AG04449 (cell line): Measurements from ENCODE around the gene ZBTB43.

Experiments used
- CTCF ChIA-PET: fragments of 350-600 bp; formaldehyde crosslinking; extraction: SDS; loops from one replicate; lab custom pipeline; 2021; ENCODE audit warnings: antibody characterized with exemption; lab: Yijun Ruan, JAX
- POLR2A ChIA-PET: fragments of 400-600, 350-600 bp; formaldehyde crosslinking; extraction: SDS; loops from one replicate; lab custom pipeline; 2020; ENCODE audit warnings: antibody characterized with exemption, inconsistent platforms; lab: Yijun Ruan, JAX
- DNase-seq: peaks from one replicate; pipeline ENCODE4 v3.0.0-alpha.2; 2010; ENCODE audit warnings: low read depth, low spot score
- H3K4me3 ChIP-seq: 2 replicates; pipeline ENCODE4 v1.5.1; 2011; ENCODE audit warnings: low read depth, mild to moderate bottlenecking, control low read depth, low read length
- TF ChIP-seq, protein P1 (sequence below): IDR thresholded peaks from one replicate; pipeline ENCODE4 v1.5.1; 2011; ENCODE audit warnings: mild to moderate bottlenecking, moderate library complexity, low read length, control low read depth, inconsistent platforms; ENCODE audit not compliant: insufficient read depth; ENCODE audit errors: missing control alignments

Gene ZBTB43

DNA sequence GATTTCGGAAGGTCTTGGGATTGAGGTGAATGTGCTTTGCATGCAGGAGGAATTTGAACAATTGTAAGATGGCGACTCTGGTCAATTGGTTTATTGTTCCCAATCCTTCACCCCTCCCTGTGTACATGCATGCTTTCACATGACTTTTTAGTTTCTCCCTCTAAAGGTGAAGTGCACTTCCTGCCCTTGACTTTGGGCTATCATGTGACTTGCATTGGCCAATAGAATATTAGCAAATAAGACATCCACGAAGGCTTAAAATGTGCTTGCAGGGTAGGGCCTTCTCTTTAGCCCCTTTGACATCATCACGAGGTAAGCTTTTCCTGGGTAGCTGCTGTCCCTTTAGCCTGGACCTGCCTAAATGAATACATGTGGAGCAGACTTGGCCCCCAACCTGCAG lies 8.1 kb upstream of the ZBTB43 start:
- H3K4me3 ChIP-seq, result no peak overlapping the region
- no peak for DNase-seq
- CTCF ChIA-PET, result interaction anchor here (1.0 kb wide), 1 partner anchor 15 kb away, joined by 5 read pairs; no protein-coding TSS in a partner anchor
- TF ChIP-seq, protein P1, sequence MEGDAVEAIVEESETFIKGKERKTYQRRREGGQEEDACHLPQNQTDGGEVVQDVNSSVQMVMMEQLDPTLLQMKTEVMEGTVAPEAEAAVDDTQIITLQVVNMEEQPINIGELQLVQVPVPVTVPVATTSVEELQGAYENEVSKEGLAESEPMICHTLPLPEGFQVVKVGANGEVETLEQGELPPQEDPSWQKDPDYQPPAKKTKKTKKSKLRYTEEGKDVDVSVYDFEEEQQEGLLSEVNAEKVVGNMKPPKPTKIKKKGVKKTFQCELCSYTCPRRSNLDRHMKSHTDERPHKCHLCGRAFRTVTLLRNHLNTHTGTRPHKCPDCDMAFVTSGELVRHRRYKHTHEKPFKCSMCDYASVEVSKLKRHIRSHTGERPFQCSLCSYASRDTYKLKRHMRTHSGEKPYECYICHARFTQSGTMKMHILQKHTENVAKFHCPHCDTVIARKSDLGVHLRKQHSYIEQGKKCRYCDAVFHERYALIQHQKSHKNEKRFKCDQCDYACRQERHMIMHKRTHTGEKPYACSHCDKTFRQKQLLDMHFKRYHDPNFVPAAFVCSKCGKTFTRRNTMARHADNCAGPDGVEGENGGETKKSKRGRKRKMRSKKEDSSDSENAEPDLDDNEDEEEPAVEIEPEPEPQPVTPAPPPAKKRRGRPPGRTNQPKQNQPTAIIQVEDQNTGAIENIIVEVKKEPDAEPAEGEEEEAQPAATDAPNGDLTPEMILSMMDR, result no peak
- POLR2A ChIA-PET, result no interaction called here

DNA sequence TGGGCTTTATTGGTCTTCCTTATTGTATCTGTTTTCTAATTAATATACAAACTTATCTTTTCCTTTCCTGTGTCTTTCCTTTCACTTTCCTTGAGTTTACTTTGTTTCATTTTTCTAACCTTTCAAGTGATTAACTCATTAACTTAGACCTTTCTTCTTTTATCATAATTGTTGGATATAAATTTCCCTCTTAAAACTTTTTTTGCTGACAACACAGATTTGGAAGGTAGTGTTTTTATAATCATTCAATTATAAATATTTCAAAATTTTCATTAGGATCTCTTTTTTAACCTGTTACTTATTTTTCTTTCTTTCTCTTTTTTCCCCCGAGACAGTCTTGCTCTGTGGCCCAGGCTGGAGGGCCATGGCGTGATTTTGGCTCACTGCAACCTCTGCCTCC lies 6.9 kb upstream of the ZBTB43 start:
- CTCF ChIA-PET, result interaction anchor here (2.3 kb wide), 1 partner anchor 16 kb away, joined by 8 read pairs; no protein-coding TSS in a partner anchor
- DNase-seq, result no peak
- POLR2A ChIA-PET, result no interaction called here

DNA sequence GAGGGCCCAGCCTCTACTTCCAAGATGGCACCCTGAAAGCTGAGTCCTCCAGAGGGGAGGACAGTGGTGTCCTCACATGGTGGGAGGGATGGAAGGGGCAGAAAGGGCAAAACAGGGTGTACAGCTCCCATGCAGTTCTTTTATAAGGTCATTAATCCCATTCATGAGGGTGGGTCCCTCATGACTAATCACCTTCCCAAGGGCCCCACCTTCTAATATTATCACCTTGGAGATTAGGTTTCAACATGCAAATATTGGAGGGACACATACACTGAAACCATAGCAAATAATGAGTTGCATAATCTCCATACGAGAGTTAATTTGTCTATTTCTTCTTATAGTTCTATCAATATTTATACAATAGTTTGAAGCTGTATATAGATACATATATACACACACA lies 5.8 kb upstream of the ZBTB43 start:
- ChIA-PET CTCF (interaction anchor here (0.8 to 2.3 kb wide), 3 partner anchors 18 to 322 kb away, joined by 3 to 8 read pairs (median 3); no protein-coding TSS in a partner anchor), POLR2A (no interaction called here)
- DNase-seq, result no peak
- TF ChIP-seq, protein P1, result no peak
- H3K4me3 ChIP-seq, result no peak overlapping the region

More for the DNA sequence above, 6.9 kb upstream of the ZBTB43 start:
- TF ChIP-seq, protein P1, result no peak
- no peak overlapping the region for H3K4me3 ChIP-seq

DNA sequence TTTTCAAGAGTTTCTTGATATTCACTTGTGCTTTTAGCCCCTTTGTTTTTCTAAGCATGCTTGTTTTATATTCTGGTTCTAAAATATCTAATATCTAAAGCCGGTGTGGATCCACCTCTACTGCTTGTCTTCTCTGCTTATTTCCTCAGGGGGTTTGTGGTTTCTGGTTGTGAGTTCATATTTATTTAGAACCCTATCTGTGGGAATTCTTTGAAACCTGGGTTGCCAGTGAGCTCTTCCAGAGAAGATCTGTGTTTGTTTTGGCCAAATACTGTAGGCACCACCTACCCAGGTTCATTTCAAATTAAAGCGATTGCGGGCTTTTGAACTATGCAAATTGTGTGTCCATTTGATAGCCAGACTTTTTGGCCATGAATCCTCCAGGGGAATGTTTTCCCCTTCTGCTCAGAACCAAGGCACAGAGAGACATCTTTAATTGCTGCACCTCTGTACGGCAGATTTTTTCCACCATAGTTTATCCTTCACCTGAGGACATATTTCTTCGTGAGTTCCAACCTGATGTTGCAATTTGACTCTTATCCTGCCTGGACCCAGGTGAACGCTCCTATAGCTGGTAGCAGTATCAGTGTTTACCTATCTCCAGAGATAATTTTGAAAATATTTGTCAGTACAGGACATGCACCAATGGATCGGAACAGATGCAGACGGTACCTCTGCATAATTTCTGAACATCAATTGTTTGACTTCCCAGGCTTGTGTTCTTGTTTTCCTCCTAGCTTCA lies 2.4 kb upstream of the ZBTB43 start:
- POLR2A ChIA-PET, result interaction anchor here (0.6 kb wide), 1 partner anchor 35 kb away, joined by 3 read pairs; no protein-coding TSS in a partner anchor
- no peak for DNase-seq
- H3K4me3 ChIP-seq, result no peak overlapping the region
- TF ChIP-seq, protein P1, result no peak
- CTCF ChIA-PET, result interaction anchor here (1.7 kb wide), 1 partner anchor 21 kb away, joined by 4 read pairs; no protein-coding TSS in a partner anchor

DNA sequence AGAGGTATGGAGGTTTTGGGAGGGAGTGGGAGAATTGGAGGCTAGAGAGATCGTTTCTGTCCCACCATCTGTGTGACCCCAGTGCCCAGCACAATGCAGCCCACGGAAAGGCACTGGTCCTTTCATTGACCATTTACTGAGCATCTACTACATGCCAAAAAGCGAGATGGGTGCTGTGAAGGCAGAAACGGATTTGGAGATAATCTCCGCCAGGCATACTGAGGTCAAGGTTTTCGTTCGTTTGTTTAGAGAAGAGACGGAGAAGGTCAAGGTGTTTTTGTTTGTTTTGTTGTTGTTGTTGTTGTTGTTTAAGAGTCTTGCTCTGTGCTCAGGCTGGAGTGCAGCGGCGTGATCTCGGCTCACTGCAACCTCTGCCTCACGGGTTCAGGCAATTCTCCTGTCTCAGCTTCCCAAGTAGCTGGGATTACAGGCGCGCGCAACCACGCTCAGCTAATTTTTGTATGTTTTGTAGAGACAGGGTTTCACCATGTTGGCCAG lies 593 bp upstream of the ZBTB43 start:
- H3K4me3 ChIP-seq, result peak overlapping the region; percentile 83
- TF ChIP-seq, protein P1, result no peak
- POLR2A ChIA-PET, result interaction anchor here (1.0 to 1.3 kb wide), 5 partner anchors 11 to 57 kb away, joined by 3 to 5 read pairs (median 4); partner anchors contain the start of gene ZBTB34
- CTCF ChIA-PET, result interaction anchor here (1.4 to 1.7 kb wide), 2 partner anchors 23 to 55 kb away, joined by 3 to 4 read pairs; no protein-coding TSS in a partner anchor
- DNase-seq, result no peak

DNA sequence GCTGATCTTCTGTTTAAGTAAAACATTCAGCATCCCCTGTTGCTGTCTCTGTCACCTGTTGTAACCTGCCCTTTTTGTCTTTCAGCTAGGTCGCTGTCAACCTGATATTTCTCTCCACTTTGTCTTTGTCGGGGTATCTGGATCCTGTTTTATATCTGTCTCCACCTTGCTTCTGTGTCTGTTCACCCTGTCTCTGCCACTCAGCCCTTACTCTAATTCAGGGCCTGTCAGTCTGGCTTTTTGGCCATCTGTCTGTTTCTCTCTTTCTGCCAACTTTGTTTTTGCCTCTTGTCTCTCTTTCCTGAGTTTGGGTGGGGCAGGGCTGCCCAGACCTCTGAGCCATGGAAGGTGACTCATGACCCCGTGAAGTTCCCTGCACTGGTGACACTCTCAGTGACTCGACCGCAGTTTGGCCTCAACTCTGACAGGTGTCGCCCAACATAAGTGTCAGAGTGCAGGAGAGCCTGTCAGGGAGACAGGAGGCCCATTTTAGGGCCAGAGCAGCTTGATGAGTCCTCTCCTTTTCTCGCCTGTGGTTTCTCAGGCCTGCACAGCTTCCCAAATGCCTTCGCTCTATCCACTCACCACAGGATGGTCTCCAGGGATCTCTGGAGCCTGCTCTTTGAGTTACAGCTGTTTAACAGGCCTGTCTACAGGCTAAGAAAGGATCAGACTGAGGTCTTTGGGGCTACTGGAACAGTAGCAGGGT lies 868 bp downstream of the ZBTB43 start:
- POLR2A ChIA-PET, result interaction anchor here (0.7 to 1.3 kb wide), 7 partner anchors 10 to 55 kb away, joined by 3 to 5 read pairs (median 3); partner anchors contain the start of gene ZBTB34
- no peak for DNase-seq
- CTCF ChIA-PET, result interaction anchor here (1.3 to 1.9 kb wide), 4 partner anchors 24 to 306 kb away, joined by 3 to 7 read pairs (median 4); no protein-coding TSS in a partner anchor
- TF ChIP-seq, protein P1, result no peak
- H3K4me3 ChIP-seq, result peak overlapping the region; percentile 83
